HG03103 (cell line): Measurements from ENCODE around the gene PLA2G4C.
"Not testable (repeated sequence)": the region's sequence is repeated elsewhere in the genome, so short reads cannot be mapped to it uniquely, and the experiment has no call there.

ENCODE experiments used
- ATAC-seq: cut with Tn5 transposase; IDR thresholded peaks from one replicate; pipeline ENCODE4 v1.9.1; 2021; ENCODE audit warnings: low read depth; ENCODE audit not compliant: unreplicated experiment

Gene PLA2G4C

DNA sequence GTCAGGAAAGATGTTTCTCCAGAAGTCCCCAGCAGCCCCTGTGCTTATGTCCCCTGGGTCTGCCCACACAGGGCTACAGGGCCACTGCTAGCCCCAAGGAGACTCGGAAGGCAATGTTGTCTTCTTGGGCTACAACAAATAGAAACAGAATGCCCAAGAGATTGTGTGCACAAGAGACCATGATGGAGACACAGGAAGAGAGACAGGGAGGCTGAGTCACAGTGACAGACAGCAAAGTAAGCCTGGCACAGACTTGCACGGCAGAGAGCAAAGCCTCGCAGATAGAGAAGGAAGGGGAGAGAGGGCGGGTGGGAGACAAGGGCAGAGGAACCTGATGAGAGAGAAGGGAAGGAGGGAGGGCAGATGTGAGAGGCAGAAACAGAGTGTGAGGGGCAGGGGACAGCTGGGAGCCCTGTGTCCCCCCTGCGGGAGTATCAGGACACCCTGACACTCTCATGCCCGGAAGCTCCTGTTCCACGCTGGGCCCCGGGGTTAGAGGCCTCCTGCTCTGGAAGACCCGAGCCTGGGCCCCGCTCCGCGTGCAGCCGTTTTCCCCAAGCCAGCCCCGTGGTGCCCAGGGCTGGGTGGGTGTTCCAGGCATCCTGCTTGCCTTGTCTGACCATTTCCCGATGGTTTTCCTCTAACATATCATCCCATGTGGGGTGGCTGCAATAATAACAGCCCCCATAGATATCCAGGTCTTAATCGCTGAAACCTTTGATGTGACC is 2.7 kb upstream of the PLA2G4C start:
- ATAC-seq, result no peak

DNA sequence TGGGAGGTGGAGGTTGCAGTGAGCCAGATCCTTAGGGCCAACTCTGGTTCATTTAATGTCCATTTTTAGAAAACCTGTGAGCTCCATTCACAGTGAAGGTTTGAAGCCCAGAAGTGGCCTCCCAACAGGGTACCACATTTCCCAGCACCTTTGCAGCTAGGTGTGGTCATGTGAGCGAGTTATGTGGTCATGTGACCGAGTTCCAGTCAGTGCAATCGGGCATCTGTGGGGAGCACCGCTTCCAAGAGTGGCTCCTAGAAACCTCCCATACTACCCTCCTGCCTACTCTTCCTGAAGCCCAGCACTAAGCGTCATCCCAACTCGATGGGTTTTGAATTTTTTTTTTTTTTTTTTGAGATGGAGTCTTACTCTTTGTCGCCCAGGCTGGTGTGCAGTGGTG is 663 bp upstream of the PLA2G4C start:
- ATAC-seq, result no peak

DNA sequence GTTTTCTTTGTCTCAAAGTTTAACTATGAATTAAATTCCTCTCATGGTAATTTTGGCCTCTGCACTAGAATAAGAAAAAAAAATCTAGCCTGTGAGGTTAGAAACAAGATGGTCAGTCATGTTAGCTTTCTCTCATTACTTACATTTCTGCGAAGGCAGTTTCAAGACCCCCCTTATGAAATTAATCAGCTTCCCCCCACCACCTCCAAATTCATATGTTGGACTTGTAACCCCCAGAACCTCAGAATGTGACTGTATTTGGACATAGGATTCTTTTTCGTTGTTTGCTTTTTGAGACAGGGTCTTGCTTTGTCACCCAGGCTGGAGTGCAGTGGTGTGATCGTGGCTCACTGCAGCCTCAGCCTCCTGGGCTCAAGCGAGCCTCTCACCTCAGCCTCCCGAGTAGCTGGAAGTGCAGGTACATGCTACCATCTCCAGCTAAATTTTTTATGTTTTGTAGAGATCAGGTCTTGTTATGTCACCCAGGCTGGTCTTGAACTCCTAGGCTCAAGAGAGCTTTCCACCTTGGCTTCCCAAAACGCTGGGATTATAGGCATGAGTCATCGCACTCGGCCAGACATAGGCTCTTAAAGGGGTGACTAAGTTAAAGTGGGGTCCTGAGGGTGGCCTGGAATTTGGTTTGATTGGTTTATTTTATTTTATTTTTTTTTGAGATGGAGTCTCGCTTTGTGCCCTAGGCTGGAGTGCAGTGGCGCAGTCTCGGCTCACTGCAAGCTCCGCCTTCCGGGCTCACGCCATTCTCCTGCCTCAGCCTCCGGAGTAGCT is 1.4 kb downstream of the PLA2G4C start:
- no peak for ATAC-seq

DNA sequence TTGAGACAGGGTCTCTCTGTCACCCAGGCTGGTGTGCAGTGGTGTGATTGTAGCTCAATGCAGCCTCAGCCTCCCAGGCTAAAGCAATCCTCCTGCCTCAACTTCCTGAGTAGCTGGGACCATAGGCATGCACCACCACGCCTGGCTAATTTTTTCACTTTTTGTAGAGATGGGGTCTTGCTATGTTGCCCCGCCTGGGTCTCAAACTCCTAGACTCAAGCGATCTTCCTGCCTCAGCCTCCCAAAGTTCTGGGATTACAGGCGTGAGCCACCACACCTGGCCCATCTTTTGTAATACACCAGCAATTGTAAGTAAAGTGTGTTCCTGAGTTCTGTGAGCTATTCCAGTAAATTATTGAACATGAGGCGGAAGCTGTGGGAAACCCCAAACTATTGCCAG is 6.7 kb downstream of the PLA2G4C start:
- ATAC-seq, result no peak

DNA sequence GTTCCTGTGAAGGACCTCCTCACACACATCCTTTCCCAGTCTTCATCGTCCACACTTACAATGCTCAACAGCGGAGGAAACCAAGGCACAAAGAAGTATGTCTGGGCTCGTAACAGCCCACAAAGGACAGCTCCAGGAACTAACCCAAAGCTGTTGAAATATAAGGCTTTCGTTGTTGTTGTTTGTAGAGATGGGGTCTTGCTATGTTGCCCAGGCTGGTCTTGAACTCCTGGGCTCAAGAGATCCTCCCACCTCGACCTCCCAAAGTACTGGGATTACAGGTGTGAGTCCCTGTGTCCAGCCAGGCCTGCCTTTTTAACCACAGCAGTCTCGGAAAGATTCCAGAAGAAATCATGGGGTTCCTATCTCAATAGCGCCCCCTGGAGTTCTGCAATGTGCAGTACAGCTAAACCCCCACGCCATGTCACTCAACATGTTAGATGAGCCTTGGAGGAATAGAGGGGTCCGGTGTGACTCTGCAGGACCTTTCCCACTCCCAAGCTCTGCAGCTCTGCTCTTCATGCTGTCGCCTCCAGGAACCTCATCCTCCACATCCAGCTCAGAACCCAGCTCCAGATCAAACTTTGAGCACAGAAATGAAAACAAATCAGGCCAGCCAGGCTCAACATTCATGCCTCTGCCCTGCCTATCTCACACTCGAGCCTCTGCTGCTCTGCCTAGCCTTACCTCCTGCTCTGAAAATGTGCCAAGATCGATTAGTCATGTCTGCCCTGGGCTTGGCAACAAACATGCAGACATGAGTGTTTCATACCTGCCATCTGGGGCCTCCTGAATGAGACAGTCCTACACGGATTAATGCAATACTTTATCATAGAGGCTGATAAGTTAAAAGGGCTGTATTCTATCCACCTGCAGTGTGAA is 7.5 kb downstream of the PLA2G4C start:
- no peak for ATAC-seq

DNA sequence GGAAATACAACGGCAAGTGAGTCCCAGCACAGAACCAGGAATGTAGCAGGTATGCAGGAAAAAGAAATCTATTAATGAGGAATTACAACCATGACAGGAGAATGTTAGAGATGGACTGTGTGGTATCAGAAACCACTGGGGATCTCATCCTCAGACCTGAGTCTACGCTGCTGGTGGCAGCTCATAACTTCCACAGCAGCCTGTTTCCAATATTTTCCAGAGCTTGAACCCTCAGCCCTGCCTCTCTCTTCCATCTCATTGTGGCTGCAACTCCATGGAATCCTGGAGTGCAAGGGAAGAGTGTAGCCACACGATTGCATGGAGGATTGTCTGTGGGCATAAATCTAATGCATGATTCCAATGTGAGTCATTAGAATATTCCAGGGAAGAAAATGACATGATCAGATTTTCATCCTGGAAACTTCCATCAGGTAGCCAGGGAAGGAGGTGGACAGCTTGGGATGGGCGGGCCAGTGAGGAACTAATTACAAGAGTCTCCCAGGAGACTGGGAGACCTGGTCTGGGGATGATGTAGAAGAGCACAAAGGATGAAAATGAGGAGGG is 14.9 kb downstream of the PLA2G4C start:
- no peak for ATAC-seq

DNA sequence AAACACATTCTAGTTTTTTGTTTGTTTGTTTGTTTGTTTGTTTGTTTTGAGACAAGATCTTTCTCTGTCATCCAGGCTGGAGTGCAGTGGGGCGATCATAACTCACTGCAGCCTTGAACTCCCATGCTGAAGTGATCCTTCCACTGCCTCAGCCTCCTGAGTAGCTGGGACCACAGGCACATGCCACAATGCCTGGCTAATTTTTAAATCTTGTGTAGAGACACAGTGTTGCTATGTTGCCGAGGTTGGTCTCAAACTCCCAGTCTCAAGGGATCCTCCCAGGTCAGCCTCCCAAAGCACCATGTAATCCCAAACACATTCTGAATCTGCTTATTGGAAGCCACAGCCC is 15.8 kb downstream of the PLA2G4C start:
- no peak for ATAC-seq

DNA sequence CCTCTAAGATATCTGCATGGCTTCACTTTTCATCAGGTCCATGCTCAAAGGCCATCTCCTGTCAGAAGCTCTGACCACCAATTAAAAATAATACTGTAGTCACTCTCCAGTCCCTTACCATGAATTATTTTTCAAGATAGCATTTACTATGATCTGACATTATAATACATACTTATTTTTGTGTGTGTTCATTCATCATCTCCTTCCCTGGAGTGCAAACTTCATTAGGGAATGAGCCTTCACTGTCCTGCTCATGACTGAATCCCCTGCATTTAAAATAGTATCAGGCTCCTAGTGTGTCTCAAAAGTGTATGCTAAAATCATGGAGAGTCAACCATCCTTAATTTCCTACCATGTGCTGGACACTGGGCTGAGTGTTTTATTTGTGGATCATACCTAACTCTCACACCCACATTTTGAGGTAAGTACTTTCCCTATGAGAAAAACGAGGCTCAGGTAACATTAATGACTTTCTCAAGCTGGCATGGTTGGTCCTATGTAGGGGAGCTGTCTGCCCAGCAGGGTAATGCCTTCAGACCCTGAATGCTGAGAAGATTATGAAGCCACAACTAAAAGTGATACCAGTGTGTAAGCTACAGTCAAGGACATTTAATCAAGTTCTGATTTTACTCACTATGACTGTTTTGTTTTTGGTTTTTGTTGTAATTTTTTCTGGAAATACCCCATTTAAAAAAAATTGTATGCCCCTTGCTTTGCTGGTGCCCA is 16.3 kb downstream of the PLA2G4C start:
- no peak for ATAC-seq

DNA sequence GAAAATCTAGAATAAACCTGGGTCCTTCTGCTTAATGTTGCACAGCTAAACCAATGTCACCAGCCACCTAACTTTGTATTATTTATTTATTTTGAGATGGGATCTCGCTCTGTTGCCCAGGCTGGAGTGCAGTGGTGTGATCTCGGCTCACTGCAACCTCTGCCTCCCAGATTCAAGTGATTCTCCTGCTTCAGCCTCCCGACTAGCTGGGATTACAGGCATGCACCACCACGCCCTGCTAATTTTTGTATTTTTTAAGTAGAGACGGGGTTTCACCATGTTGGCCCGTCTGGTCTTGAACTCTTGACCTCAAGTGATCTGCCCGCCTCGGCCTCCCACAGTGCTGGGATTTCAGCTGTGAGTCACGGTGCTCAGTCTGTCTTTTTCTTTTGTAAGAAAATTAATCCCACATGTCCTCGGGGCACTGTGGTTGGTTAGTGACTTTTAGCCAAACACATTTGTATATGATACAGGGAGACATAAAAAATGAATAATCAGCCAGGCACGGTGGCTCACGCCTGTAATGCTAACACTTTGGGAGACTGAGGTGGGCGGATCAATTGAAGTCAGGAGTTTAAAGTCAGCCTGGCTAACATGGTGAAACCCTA is 19.4 kb downstream of the PLA2G4C start:
- not testable (repeated sequence) for ATAC-seq

DNA sequence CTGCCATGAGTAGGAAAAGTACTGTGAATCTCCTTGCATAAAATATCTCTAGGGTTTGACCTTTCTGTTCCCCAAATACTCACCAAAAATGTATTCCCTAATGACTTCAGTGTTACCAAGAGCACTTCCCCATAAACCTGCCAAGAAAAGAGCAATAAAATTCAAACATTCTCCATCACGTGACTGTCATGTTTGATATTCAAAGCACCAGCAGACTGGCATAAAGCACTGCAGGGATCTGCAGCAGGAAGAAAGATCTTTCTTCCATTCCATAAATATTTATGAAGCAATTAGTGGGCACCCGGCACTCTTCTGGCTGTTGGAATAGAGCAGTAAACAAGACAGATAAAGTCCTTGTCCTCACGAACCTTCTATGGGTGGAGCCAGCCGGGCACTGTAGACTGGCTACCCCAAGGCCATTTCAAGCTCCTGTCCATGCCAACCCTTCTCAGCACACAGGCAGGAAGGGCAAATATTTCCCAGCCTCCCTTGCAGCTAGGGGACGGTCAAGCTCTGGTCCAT is 20.3 kb downstream of the PLA2G4C start:
- no peak for ATAC-seq

DNA sequence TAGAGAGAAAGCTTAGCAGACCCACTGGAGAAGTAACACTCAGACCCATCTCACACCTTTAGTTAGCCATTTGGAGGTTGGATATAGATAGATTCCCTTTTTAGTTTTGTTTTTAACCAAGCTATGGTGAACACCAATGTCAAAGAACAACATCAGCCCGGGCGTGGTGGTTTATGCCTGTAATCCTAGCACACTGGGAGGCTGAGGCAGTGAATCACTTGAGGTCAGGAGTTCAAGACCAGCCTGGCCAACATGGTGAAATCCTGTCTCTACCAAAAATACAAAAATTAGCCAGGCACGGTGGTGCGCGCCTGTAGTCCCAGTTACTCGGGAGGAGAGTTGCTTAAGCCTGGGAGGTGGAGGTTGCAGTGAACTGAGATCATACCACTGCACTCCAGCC is 21.6 kb downstream of the PLA2G4C start:
- ATAC-seq, result not testable (repeated sequence)

DNA sequence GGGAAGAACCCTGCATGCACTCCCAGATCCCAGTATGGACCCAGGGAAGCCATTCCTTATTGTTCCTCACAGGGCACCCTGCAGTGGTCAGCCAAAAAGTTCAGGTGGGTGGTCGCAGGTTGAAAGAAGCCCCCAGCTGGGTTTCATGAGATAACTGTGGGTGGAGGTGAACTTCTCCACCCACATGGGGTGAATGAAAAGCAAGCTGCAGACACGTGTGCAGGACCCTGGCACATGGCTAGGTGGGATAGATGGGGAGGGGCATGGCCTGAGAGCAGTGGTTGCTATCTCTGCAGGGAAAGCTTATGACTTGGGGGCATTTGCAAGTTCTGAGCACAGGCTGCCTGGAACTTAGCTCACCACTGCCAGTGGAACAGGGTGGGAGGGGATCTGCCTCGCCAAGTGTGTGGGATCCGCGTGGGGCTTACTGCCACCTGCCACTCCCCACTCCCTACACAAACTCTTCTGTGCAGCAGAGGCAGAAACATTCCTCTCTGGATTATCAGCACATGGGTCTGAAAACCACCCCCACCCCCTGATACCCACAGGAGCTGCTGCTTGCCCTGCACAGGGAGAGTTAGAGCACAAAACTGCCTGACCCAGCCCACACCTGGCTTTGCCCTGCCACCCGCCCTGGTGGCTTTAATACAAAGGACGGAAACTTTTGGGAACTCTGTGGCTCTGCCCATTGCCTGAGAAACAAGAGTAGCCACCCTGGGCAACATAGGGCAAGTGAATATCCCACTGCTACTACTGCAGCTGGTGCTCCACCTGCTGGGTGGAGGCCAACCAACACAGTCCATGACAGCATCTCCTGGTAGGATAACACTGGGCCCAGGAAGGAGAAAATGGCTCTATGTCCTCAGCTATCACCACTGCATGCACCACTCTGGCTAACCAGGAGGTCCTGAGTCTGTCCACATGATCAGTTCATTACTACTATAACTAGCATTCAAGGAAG is 24.4 kb downstream of the PLA2G4C start:
- ATAC-seq, result no peak

DNA sequence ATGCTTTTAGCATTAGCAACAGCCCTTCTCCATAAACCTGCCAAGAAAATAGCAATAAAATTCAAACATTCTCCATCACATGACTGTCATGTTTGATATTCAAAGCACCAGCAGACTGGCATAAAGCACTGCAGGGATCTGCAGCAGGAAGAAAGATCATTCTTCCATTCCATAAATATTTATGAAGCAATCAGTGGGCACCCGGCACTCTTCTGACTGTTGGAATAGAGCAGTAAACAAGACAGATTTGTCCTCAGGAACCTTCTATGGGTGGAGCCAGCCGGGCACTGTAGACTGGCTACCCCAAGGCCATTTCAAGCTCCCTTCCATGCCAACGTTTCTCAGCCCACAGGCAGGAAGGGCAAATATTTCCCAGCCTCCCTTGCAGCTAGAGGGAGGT is 25.5 kb downstream of the PLA2G4C start:
- ATAC-seq, result no peak

DNA sequence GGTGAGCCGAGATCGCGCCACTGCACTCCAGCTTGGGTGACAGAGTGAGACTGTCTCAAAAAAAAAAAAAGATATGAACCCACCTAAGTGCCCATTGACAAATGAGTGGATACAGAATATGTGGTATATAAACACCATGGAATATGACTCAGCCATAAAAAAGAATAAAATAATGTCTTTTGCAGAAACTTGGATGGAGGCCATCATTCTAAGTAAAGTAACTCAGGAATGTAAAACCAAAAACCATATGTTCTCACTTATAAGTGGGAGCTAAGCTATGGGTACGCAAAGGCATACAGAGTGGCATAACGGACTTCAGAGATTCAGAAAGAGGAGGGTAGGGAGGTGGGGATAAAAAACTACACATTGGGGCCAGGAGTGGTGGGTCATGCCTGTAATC is 29.5 kb downstream of the PLA2G4C start:
- no peak for ATAC-seq

DNA sequence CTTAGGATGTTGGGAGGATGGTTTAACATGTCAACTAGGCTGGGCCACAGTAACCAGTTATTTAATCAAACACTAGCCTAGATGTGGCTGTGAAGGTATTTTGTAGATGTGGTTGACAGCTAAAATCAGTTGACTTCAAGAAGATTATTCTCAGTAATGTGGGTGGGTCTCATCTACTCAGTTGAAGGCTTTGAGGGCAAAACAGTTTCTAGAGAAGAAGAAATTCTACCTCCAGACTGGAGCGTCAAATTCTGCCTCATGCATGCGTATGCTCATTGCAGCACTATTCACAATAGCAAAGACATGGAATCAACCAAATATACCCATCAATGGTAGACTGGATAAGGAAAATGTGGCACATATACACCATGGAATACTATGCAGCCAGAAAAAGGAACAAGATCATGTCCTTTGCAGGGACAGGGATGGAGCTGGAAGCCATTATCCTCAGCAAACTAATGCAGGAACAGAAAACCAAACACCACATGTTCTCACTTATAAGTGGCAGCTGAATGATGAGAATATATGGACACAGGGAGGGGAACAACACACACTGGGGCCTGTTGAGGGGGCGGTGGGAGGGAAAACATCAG is 40.3 kb downstream of the PLA2G4C start:
- not testable (repeated sequence) for ATAC-seq

DNA sequence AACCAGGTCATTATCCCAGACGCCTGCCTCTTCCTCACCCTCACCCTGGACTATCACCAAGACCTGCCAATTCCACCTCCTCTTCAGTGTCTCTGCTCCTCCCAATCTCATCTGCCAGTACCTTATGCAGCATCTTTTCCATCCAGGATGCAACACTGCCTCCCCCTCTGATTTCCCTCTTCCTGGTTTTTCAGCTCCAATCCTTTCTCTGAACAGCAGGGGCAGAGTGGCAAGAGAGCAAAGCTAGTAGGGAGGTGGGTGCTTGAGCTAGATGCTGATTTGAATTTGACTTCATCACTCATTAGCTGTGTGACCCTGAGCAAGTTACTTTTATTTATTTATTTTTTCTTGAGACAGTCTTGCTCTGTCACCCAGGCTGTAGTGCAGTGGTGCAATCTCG is 41.2 kb downstream of the PLA2G4C start:
- no peak for ATAC-seq

DNA sequence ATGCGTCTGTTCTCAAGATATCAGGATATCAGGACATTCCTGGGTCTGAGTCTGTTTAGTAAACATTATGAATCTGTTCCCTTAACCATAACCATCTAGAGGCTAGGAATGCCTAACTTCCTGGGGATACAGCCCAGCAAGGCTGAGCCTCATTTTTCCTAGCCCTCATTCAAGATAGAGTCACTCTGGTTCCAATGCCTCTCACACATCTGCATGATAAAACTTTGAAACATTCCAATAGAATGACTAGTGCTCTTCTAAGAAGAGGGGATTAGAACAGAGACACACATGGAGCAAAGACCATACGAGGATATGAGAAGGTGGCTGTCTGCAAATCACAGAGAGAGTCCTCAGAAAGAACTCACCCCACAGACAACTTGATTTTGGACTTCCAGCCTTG is 46.1 kb downstream of the PLA2G4C start:
- no peak for ATAC-seq
